Ascending aorta (tissue), 2 donors: ENCODE data around the gene TBC1D9B. TPM values are rescaled to one million over a fixed set of nuclear protein-coding genes. Genes with fewer than 3 reads are reported as not detected.
A peak's percentile ranks its signal among the peaks of the same experiment; 100 is the strongest.

Experiments
- DNase-seq, 2 donors: peaks; one replicate each; pipeline ENCODE4 v3.0.0-alpha.2; 2019; ENCODE audit warnings: low spot score in 2 of 2
- H3K27ac ChIP-seq, 2 donors: fragments of 200-600 bp; sonication (generic); one replicate each; pipeline ENCODE4 v1.5.1; 2016 to 2017; ENCODE audit warnings: mild to moderate bottlenecking in 1 of 2
- H3K27me3 ChIP-seq: fragments of 200-600 bp; sonication (generic); one replicate; pipeline ENCODE4 v1.5.1; 2017
- H3K36me3 ChIP-seq, 2 donors: fragments of 200-600 bp; sonication (generic); one replicate each; pipeline ENCODE4 v1.5.1; 2016
- H3K4me1 ChIP-seq, 2 donors: fragments of 200-600 bp; sonication (generic); one replicate each; pipeline ENCODE4 v1.5.1; 2016 to 2017; ENCODE audit warnings: mild to moderate bottlenecking in 1 of 2
- H3K4me3 ChIP-seq, 2 donors: fragments of 200-600 bp; sonication (generic); one replicate each; pipeline ENCODE4 v1.5.1; 2016 to 2017; ENCODE audit warnings: mild to moderate bottlenecking in 1 of 2
- H3K9me3 ChIP-seq, 2 donors: fragments of 200-600 bp; sonication (generic); one replicate each; pipeline ENCODE4 v1.5.1; 2016
- CTCF ChIP-seq, 3 experiments: fragments of 200-600 bp in 2 of 3; fragments of 450-650 bp in 1 of 3; sonication (generic) in 2 of 3; IDR thresholded peaks; one replicate each; pipeline ENCODE4 v1.5.1; 2016 to 2019; ENCODE audit warnings: antibody characterized with exemption in 3 of 3, mild to moderate bottlenecking in 1 of 3, moderate library complexity in 1 of 3
- intact Hi-C: fragments of 100-400 bp; cut with DNase I; formaldehyde crosslinking; loops from one replicate; pipeline ENCODE4 v1.15.1; 2023
- total RNA-seq: library from RNA; depleted of rRNA; stranded (reverse); fragments of >200 nt; gene quantifications from one replicate; pipeline ENCODE4 v1.1.0, GENCODE V29; 2016

The TBC1D9B gene
- total RNA-seq, 1 donor from 2014 or later: 220 TPM

- H3K4me3 ChIP-seq: peak overlapping the region; percentile 58 to 68
- no peak for DNase-seq
- intact Hi-C loops: loop anchor here (5.0 kb wide), 2 partner anchors 120 to 260 kb away; partner anchors contain the start of gene CANX
- H3K9me3 ChIP-seq: no peaks in the 10 kb centered on the region
- H3K4me1 ChIP-seq: peaks cover 16 to 28% of the 10 kb centered on the region in 2 donors
- peak overlapping the region; percentile 47 to 100 for H3K27ac ChIP-seq
- TF ChIP-seq CTCF (IDR thresholded peaks at IDR 0.05): peak in 1 of 3 experiments; percentile 19
- H3K36me3 ChIP-seq: peaks cover 0 to 6% of the 10 kb centered on the region in 2 donors
- H3K27me3 ChIP-seq: no peaks in the 10 kb centered on the region
Observed at GRCh38 chr5:179816796-179817469, 90.8 kb downstream of the TBC1D9B start.

GRCh38 chr5:179816401-179816795 lies 91.3 kb downstream of the TBC1D9B start:
- intact Hi-C loops: loop anchor here (5.0 kb wide), 2 partner anchors 119 to 259 kb away; partner anchors contain the start of gene CANX
- Histone ChIP-seq H3K4me1 (peaks cover 16 to 27% of the 10 kb centered on the region in 2 donors), H3K27ac (peak overlapping the region in 1 of 2 donors; percentile 47), H3K4me3 (peak overlapping the region; percentile 58 to 68), H3K9me3 (no peaks in the 10 kb centered on the region), H3K27me3 (no peaks in the 10 kb centered on the region), H3K36me3 (peaks cover 0 to 6% of the 10 kb centered on the region in 2 donors)
- no peak for TF ChIP-seq CTCF (IDR thresholded peaks at IDR 0.05)
- no peak for DNase-seq

GRCh38 chr5:179815491-179816249 lies 92.0 kb downstream of the TBC1D9B start:
- TF ChIP-seq CTCF (IDR thresholded peaks at IDR 0.05): no peak
- H3K4me3 ChIP-seq: no peak overlapping the region
- no peak overlapping the region for H3K27ac ChIP-seq
- intact Hi-C loops: loop anchor here (5.0 kb wide), 2 partner anchors 118 to 258 kb away; partner anchors contain the start of gene CANX
- peaks cover 0 to 6% of the 10 kb centered on the region in 2 donors for H3K36me3 ChIP-seq
- no peak for DNase-seq
- peaks cover 16 to 27% of the 10 kb centered on the region in 2 donors for H3K4me1 ChIP-seq
- H3K9me3 ChIP-seq: no peaks in the 10 kb centered on the region
- H3K27me3 ChIP-seq: no peaks in the 10 kb centered on the region

- intact Hi-C loops: no loop called here
- H3K4me3 ChIP-seq: no peak overlapping the region
- TF ChIP-seq CTCF (IDR thresholded peaks at IDR 0.05): no peak
- H3K4me1 ChIP-seq: peaks cover 8 to 19% of the 10 kb centered on the region in 2 donors
- H3K27me3 ChIP-seq: no peaks in the 10 kb centered on the region
- H3K27ac ChIP-seq: no peak overlapping the region
- no peaks in the 10 kb centered on the region for H3K9me3 ChIP-seq
- DNase-seq: no peak
- H3K36me3 ChIP-seq: peaks cover 0 to 6% of the 10 kb centered on the region in 2 donors
Observed at GRCh38 chr5:179814090-179814489, 93.6 kb downstream of the TBC1D9B start.

- no peak for TF ChIP-seq CTCF (IDR thresholded peaks at IDR 0.05)
- peaks cover 2 to 13% of the 10 kb centered on the region in 2 donors for H3K4me1 ChIP-seq
- intact Hi-C loops: no loop called here
- H3K9me3 ChIP-seq: no peaks in the 10 kb centered on the region
- H3K36me3 ChIP-seq: peaks cover 0 to 6% of the 10 kb centered on the region in 2 donors
- no peak overlapping the region for H3K4me3 ChIP-seq
- H3K27ac ChIP-seq: no peak overlapping the region
- H3K27me3 ChIP-seq: no peaks in the 10 kb centered on the region
- no peak for DNase-seq
Observed at GRCh38 chr5:179812997-179813607, 94.6 kb downstream of the TBC1D9B start.
